HG03060 (cell line): ENCODE data around the gene IGSF10.
"Not testable (repeated sequence)": the region's sequence is repeated elsewhere in the genome, so short reads cannot be mapped to it uniquely, and the experiment has no call there.

Experiments
- ATAC-seq: cut with Tn5 transposase; IDR thresholded peaks from one replicate; pipeline ENCODE4 v1.9.1; 2021; ENCODE audit warnings: low read depth, moderate number of reproducible peaks; ENCODE audit not compliant: unreplicated experiment

The IGSF10 gene, protein sequence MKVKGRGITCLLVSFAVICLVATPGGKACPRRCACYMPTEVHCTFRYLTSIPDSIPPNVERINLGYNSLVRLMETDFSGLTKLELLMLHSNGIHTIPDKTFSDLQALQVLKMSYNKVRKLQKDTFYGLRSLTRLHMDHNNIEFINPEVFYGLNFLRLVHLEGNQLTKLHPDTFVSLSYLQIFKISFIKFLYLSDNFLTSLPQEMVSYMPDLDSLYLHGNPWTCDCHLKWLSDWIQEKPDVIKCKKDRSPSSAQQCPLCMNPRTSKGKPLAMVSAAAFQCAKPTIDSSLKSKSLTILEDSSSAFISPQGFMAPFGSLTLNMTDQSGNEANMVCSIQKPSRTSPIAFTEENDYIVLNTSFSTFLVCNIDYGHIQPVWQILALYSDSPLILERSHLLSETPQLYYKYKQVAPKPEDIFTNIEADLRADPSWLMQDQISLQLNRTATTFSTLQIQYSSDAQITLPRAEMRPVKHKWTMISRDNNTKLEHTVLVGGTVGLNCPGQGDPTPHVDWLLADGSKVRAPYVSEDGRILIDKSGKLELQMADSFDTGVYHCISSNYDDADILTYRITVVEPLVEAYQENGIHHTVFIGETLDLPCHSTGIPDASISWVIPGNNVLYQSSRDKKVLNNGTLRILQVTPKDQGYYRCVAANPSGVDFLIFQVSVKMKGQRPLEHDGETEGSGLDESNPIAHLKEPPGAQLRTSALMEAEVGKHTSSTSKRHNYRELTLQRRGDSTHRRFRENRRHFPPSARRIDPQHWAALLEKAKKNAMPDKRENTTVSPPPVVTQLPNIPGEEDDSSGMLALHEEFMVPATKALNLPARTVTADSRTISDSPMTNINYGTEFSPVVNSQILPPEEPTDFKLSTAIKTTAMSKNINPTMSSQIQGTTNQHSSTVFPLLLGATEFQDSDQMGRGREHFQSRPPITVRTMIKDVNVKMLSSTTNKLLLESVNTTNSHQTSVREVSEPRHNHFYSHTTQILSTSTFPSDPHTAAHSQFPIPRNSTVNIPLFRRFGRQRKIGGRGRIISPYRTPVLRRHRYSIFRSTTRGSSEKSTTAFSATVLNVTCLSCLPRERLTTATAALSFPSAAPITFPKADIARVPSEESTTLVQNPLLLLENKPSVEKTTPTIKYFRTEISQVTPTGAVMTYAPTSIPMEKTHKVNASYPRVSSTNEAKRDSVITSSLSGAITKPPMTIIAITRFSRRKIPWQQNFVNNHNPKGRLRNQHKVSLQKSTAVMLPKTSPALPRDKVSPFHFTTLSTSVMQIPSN (N-terminal part only)

DNA sequence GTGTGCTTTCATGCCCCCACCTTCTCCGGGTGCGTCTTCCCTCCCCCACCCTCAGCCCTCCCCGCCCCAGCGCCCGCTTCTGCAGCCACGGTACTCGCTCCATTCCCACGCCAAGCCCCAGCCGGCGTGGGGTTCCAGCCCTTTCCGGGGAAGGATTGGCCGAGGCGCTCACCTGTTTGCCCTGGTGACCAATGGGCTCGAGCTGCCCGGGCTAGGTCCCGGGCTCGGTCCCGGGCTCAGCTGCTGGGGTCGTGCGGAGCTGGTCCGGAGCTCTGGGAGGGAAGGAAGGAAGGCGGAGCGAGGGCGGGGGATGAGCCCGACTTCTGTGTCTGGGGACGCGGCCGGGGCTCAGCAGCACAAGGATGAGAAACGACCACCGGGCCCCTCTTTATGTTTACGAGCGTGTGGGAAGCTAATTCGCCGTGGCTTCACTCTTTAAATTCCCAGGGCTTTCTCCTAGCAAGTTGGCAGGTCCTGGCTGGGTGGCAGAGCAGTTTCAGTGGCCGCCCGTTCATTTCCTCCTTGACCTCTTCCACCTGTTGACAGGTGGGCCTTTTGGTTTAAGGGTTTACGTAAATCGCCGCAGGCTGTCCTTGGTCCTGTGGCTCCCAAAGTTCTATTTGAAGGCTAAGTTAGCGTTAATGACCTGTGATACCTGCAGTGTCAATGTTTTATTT lies at the start of gene IGSF10:
IGSF10 (minus strand) TSS at position 288 of the 677 bp plus-strand sequence. CDS start 2,352 bp downstream, outside the sequence.
- ATAC-seq = no peak

DNA sequence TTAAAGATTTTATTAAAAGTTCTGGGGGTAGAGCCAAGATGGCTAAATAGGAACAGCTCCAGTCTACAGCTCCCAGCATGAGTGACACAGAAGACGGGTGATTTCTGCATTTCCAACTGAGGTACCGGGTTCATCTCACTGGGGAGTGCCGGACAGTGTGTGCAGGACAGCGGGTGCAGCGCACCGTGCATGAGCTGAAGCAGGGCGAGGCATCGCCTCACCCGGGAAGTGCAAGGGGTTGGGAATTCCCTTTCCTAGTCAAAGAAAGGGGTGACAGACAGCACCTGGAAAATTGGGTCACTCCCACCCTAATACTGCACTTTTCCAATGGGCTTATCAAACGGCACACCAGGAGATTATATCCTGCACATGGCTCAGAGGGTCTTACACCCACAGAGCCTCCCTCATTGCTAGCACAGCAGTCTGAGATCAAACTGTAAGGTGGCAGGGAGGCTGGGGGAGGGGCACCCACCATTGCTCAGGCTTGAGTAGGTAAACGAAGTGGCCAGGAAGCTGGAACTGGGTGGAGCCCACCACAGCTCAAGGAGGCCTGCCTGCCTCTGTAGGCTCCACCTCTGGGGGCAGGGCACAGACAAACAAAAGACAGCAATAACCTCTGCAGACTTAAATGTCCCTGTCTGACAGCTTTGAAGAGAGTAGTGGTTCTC lies 48.7 kb upstream of the IGSF10 start:
- ATAC-seq = not testable (repeated sequence)

DNA sequence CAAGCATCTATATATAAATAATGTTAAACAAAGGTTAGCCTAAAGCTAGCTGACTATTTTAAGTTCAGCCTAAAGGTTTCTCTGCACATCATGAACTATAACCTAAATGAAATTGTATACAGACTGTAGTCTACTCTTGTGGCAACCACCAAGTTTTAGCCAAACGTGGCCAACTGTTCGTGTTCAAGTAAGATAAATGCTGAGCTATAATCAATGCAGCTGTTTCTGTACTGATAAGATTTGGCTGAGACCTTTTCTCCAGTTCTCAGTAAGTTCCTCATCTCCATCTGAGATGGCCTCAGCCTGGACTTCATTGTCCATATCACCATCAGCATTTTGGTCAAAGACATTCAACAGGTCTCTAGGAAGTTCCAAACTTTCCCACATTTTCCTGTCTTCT lies 43.7 kb upstream of the IGSF10 start:
- no peak for ATAC-seq

DNA sequence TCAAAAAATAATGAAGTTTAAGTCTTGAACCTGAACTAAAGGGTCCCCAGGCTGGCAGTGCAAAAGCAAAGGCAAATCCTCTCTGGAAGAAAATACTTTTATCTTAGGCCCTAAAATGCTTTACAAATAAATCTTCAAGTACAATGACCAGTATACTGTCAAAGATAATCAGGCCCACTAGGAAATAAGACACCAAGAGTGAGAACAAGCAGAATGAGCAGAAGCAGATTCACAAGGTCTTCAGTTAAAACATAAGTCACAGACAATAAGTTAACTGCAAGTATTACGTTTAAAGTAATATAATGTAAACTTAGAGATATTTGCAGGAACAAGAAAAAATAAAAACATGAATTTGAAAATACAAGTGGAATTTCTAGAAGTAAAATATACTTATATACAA lies 42.2 kb upstream of the IGSF10 start:
- no peak for ATAC-seq

DNA sequence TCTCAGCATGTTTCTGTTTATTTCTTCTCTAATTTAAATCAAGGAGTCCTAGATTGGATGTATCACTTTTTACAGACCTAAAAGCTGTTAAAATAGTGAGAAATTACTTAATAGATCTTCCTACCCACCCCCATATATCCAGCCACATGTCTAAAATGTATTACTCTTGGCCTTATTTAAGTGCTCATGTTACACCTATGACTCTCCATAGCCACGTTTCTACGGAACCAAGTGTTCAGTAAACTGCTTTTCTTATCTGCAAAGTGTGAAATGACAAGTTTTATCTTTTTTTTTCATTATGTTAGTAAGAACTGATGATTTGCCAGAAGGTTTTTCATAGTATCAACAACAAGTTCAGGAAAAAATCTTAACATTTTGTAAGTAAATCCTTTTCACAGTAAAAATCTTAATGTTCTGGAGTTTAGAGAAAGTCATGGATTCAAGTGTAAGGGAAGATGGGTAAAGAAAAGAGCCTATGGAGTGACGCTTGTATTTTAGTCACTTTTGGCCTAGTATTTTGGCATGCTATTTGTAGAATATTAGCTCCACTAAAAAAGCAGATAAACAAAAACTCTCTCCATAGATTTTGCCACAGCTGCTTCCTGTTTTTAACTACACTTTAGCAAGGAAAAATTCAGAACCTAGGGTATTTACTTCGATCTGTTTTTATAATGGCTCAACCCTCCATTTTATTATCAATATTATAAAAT lies 41.2 kb upstream of the IGSF10 start:
- ATAC-seq = no peak

DNA sequence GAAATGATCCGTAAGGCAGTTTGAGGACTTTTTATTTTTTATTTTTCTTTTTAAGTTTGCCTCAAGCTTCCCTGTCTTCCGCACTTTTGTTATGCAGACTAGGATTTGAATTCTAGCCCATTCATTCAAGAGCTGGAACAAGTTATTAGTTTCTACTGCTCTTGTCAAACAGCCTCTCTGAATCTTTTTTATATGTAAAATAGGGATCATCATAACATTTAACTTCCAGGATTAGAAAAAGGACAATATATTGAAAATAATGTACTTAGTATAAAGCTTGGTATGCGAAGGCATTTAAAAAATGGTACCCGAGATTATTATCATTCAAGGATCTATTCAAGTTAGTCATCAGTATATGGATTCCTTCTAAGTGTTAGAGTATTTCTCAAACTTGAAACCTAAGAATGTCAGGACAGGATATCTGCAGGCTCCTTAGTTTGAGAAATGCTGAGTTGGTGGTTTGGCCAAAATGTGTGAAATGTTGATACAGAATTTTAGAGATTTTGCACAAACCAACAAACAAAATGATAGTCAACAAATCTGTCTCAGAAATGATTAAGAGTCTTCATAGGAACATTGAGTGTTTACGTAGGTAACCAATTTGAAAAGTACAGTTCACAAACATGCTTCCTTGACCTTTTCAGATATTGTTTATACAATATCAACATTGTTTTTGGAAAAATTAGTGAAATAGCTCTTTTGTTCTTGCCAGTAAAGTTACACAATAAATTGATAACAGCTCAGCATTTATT lies 40.5 kb upstream of the IGSF10 start:
- ATAC-seq = no peak

DNA sequence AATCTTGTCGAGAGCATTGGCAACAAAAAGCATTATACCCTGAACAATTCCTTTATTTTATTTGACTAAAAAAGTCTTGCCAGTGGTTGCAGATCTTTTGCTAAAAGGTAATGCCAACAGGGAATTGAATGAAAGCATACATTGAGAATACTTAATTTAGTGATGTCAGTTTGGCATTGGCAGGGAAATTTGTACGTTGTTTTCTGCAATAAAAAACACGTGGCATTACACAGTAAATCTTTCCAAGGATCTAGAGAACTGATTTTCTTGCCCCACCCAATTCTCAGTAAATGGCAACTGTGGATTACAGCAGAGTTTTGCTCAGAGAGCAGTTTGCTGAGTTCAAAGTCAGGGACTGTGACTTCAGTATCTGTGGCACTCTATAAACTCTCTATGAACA lies 38.3 kb upstream of the IGSF10 start:
- no peak for ATAC-seq

DNA sequence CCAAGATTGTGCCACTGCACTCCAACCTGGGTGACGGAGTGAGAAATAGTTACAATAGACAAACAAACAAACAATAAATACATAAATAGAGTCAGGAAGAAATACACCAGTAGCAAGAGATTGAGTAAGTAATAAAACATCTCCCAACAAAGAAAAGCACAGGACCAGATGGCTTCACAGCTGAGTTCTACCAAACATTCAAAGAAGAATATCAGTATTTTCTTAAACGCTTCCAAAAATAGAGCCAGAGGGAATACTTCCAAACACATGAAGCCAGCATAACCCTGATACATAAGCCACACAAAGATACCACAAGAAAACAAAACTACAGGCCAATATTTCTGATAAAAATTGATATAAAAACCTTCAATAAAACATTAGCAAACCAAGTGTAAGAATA lies 30.7 kb upstream of the IGSF10 start:
- no peak for ATAC-seq

DNA sequence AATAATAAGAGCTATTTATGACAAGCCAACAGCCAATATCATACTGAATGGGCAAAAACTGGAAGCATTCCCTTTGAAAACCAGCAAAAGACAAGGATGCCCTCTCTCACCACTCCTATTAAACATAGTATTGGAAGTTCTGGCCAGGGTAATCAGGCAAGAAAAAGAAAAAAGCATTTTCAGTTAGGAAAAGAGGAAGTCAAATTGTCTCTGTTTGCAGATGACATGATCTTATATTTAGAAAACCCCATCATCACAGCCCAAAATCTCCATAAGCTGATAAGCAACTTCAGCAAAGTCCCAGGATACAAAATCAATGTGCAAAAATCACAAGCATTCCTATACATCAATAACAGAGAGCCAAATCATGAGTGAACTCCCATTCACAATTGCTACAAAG lies 27.0 kb upstream of the IGSF10 start:
- ATAC-seq = not testable (repeated sequence)

DNA sequence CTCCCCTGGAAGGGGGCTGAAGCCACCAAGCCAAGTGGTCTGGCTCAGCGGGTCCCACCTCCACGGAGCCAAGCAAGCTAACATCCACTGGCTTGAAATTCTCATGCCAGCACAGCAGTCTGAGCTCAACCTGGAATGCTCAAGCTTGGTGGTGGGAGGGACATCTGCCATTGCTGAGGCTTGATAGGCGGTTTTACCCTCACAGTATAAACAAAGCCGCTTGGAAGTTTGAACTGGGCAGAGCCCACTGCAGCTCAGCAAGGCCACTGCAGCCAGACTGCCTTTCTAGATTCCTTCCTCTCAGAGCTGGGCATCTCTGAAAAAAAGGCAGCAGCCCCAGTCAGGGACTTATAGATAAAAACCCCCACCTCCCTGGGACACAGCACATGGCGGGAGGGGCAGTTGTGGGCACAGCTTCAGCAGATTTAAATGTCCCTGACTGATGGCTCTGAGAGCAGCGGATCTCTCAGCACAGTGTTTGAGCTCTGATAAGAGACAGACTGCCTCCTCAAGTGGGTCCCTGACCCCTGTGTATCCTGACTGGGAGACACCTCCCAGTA lies 23.2 kb upstream of the IGSF10 start:
- ATAC-seq = no peak

DNA sequence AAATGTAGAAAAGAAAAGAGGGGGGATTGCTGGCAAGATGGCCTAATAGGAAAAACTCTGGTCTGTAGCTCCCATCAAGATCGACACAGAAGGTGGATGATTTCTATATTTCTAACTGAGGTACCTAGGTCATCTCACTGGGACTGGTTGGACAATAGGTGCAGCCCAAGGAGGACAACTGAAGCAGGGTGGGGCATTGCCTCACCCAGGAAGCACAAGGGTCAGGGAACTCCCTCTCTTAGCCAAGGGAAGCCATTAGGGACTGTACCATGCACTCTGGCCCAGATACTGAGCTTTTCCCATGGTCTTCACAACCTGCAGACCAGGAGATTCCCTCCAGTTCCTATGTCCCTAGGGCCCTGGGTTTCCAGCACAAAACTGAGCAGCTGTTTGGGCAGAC lies 22.6 kb upstream of the IGSF10 start:
- ATAC-seq = no peak

DNA sequence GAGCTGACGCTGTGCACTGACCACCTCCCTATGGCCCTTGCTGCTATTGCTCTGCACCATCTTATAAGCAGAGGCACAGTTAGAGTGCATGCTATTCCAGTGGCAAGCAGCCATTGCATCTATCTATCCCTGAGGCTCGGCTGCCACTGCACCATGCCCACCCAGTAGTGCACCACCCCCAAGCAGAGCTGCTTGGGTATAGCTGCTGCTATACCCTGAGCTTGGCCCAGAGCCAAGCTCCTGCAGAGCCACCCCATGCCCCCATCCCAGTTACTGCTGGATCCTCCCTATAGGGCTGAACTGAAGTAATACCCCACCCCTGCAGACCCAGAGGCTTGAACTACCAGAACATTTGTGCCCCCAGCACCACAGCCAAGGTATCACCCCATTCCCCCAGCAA lies 19.6 kb upstream of the IGSF10 start:
- no peak for ATAC-seq

DNA sequence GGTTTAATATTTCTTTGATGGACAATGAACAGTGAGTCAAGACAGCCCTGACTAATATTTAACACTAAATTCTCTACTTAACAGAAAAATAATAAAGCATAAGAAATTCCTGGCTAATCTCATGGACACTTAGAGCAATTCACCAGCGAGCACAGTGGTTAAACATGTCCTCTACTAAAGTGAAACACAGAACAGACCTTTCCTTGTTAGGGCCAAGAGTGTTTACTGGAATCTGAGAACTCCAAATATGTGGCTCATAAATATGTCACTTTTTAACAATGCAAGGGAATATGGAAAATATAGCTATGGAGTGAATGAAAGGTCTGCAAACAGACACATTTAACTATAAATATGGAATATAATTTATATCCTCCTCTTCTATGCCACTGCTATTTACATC lies 18.6 kb upstream of the IGSF10 start:
- ATAC-seq = no peak

DNA sequence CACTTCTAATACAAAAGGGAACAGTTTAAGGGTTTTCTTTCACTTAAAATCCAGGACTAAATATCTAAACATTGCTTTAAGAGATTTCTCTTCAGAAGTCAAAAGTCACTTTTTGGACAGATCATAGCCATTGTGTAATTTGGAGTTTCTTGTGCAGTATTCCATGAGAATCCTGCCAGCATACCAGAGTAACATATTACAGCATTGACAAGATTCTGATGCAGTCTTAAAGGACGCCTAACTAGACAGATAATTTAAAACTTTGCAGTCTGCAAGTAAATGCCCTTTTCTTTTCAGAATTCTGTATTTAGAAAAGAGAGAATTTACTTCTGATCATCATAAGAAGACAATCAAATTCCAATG lies 17.5 kb upstream of the IGSF10 start:
- no peak for ATAC-seq

DNA sequence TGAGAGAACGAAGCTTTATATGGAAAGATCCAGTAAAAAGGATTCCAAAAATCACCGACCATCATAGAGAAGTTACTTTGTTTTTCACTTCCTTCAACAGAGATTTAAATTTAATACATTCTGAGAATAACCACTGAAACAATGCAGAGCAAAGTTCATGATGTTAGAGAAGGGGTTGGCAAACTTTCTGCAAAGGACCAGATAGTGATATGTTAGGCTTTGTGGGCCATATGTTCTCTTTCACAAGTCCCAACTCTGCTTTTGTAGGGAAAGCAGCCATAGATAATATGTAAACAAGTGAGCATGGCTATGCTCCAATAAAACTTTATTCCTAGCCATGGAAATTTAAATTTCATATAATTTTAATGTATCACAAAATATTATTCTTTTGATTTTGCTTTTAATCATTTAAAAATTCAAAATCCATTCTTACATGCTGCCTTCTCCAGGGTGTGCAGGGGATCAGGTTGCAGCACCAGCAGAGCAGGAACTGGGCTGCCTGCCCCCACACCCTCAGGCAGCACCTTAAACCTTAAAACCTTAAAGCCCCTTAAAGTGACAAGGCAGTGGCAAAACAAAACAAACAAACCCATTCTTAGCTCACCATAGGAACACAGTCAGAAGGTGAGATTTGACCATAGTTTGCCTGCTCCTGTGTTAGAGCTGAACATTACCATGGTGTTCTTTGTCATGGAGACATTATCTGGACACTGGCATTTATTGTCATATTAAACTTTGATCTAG lies 16.9 kb upstream of the IGSF10 start:
- ATAC-seq = no peak

DNA sequence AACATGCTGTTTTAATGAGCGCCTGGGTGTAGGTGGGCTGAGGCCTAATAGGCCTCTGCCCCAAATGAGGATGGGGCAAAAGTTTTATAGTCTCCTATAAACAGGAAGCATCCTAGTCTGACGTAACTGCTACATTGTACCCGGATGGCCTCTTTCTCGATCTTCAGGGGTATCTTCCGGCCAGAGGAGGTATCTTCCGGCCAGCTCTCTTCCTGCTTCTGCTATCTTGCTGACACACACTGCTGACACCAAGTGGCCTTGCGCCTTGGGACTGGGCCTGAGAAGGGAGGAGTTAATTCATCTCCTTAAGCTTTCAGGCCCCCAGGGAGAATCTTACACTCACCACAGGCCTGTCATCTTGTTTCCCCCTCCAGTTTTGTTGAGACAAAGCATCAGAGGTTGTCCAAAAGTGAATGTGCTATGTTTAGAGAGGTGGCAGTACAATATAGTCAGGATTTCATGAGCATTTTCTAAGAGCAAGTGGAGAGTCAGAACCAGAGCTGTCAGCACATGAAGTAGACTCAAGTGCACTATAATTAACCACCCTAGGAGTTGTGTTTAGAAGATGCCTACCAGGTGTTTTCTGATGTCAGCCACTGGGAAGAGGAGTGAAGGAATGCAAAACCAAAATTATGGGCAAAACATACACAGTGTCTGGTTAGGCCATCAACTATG lies 15.6 kb upstream of the IGSF10 start:
- ATAC-seq = no peak
